Superior temporal gyrus (tissue), 1 donor: ENCODE measurements around the gene TVP23A.
"Not testable (repeated sequence)": the region's sequence is repeated elsewhere in the genome, so short reads cannot be mapped to it uniquely, and the experiment has no call there.

Experiments
- DNase-seq: peaks from one replicate; pipeline ENCODE4 v3.0.0-alpha.2; 2016; ENCODE audit errors: extremely low spot score

The TVP23A gene

DNA sequence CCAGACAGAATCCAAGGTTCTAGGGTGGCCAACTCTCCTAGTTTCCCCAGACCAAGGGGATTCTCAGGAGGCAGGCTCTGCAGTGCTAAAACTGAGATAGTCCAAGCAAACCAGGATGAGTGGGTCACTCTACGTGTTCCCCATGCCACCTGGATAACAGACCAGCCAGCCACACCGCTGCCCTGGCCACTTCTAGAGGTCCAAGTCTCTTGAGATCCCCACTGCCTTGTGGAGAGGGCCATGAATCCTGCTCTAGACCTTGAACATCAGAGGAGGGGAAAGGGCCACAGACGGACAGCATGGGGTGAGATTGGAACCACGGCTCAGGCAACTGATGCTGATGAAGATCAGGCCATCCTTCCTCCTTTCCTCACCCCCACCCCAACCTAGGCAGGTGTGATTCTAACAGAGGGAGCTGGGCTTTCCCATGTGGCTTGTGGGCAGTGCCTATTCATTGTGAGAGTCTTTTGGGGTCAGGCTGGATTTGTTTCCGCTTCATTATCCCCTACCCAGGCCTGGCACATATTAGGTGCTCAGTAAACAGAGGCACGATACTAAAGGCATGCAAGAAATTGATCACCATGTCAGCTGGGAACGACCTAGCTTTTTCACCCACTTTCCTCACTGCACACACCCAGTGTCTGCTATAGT, 16.8 kb upstream of the TVP23A start:
- no peak for DNase-seq

- no peak for DNase-seq
Observed at GRCh38 chr16:10834766-10835165, 16.2 kb upstream of the TVP23A start.

DNA sequence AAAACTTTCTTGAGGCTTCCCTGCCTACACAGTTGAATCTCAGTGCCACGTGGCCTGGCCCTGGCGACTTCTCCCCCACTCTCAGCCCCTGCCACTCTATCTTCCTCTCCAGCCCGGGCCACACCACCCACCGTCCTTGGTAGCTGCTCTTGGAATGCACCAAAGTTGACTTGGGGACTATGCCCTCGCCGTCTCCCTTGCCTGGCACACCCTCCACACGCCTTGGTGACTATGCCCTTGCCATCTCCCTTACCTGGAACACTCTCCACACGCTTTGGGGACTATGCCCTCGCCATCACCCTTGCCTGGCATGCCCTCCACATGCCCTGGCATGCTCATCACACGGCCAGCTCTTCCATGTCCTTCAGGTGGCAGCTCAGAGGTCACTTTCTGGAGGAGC, 15.5 kb upstream of the TVP23A start:
- no peak for DNase-seq

DNA sequence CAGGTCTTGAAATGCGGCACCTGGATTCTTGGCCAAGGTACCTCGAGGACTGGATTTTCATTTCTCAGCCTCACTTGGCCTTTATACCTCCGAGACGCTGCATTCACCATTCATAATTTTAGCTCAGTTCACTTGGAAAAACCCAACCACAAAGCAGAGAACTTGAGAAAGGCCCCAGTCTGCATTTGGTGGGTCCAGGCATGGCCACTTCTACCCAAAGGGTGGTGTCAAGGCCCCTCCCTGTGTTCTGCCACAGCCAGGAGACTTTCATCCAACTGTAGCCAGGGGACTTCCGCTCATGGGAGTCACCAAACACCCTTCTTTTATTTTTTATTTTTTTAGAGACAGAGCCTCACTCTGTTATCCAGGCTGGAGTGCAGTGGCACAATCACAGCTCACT, 14.7 kb upstream of the TVP23A start:
- no peak for DNase-seq

DNA sequence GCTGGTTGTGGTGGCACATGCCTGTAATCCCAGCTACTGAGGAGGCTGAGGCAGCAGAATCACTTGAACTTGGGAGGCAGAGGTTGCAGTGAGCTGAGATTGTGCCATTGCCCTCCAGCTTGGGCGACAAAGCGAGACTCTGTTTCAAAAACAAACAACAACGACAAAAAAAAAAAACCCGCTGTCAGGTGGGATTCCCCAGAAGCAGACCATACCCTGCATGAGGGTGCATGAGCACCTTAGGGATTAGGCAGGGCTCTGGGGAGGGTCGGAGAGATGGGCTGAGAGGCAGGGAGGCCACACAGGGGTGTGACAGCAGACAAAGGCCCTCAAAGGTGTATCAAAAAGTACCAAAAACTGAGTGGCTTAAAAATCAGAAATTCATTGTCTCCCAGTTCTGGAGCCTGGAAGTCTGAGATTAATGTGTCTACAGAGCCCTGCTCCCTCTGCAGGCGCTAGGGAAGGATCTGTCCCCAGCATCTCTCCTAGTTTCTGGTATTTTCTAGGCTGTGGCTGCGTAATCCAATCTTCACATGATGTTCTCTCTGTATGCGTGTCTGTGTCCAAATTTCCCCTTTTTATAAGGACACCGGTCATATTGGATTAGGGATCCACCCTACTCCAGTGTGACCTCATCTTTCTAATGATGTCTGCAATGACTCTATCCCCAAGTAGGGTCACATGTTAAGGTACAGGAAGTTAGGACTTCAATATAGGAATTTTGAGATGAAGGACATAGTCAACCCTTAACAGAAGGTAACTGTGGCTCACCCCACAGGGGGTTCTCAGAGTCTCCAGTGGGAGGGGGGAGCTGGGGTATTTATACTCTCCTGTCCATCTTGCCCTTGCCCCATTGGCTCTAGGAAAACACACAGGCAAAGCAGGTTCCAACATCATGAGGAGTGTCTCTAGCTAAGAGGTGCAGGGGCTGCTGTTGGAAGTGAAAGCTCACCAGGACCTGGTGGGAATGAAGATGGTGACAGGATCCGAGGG, 13.6 kb upstream of the TVP23A start:
- no peak for DNase-seq

GRCh38 chr16:10830240-10830639, 11.6 kb upstream of the TVP23A start:
- not testable (repeated sequence) for DNase-seq

GRCh38 chr16:10829390-10830098, 10.9 kb upstream of the TVP23A start:
- not testable (repeated sequence) for DNase-seq

DNA sequence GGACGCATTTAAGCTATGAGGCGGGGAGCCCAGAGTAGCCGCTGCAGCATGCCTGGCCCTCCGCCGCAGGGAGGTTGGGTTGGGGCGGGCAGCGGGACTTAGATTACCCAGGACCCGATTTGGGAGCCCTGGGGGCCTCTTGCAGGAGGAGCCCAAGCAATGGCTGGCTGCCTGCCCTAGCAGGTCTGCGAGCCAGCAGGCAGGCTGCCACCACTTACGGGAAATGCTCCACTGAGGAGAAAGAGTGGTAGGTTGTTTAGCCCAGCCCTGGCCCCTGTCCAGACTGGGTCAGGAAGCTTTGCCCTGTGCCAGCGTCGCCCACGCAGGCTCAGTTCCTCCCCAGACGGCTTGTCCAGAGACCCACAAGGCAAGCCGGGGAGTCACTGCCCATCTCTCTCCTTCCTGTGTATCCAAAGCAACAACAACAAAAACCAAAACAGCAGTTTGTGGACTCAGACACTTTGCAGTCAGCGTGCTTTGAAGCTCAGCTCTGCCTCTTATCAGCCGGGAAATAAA, 10.3 kb upstream of the TVP23A start:
- peak; percentile 67 for DNase-seq

GRCh38 chr16:10827691-10828341, 9.2 kb upstream of the TVP23A start:
- peak; percentile 30 for DNase-seq

- no peak for DNase-seq
Observed at GRCh38 chr16:10824111-10824893, 5.7 kb upstream of the TVP23A start.

- DNase-seq: no peak
Observed at GRCh38 chr16:10822702-10823101, 4.1 kb upstream of the TVP23A start.

GRCh38 chr16:10820546-10820945, 2.0 kb upstream of the TVP23A start:
- no peak for DNase-seq

DNA sequence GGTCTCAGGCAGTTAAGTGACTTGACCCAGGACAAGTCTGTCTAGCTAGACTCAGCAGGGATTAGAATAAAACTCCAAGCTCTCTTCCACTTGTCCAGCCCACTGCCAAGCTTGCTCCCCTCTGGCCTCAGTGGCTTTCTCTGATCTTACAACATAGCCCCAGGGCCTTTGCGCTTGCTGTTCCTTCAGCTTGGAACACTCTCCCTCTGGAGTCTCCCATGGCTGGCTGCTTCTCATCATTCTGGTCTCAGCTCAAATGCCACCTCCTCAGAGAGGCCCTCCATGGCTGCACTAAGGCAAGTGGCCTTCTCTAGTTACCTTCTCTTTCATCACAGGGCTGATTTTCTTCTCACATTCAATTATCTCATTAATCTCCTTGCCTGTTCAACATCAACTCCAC, 1.1 kb downstream of the TVP23A start:
- DNase-seq: no peak

DNA sequence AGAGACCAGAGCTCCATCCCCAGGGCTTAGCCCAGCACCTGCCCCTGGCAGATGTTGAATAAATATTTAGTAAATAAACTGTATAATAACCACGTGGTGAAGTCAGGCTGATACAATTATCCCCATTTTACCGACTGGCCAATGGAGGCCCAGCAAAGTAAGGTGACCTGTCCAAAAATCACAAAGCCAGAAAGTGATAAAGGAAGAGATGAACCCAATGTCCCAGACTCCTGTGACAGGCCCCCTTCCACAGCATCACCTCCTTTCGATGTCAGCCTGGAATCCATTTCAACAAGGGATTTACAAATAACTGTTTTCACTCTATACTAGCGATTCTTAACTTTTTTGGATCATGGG, 5.5 kb downstream of the TVP23A start:
- no peak for DNase-seq

DNA sequence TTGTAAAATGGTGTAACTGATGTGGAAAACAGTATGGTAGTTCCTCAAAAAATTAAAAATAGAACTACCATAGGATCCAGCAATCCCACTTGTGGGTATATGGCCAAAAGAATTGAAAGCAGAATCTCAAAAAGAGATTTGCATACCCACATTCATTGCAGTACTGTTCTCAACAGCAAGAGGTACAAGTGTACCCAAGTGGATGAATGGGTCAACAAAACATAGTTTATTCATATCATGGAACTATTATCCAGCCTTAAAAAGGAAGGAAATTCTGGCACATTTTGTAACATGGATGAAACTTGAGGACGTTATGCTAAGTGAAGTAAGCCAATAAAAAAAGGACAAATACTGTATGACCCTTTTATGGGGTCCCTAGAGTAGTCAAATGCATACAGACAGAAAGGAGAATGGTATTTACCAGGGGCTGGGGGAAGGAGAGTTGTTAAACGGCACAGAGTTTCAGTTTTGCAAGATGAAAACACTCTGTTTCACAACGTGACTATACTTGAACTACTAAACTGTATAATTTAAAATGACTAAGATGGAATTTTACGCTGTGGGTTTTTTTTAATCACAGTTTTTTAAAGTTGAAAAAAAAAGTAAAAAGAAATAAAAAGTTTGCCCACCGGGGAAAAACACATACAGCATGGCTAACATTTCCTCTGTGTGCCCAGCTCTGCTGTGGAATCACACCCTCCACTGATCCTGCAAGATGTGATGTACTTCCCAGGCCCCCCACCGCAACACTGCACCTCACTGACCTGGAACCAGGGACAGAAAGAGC, 6.1 kb downstream of the TVP23A start:
- DNase-seq: no peak

GRCh38 chr16:10809706-10810105, 8.9 kb downstream of the TVP23A start:
- no peak for DNase-seq

DNA sequence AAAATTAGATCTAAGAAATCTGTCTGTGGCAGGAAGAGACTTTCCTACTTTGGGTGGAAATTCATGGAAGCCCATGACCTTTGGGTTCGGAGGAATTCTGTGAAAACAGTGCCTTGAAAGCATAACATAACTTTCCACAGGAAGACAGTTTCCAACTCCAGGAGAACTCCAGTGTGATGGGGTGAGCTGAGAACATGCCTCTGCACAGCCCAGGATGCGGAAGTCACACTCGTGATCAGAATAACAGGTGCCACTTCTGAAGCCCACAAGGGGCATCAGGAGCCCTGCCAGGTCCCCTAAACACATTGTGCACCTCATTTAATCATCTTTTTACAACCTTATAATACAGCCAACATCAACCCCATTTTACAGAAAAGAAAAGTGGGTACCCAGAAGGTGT, 9.7 kb downstream of the TVP23A start:
- no peak for DNase-seq

- DNase-seq: no peak
Observed at GRCh38 chr16:10808218-10808617, 10.4 kb downstream of the TVP23A start.

DNA sequence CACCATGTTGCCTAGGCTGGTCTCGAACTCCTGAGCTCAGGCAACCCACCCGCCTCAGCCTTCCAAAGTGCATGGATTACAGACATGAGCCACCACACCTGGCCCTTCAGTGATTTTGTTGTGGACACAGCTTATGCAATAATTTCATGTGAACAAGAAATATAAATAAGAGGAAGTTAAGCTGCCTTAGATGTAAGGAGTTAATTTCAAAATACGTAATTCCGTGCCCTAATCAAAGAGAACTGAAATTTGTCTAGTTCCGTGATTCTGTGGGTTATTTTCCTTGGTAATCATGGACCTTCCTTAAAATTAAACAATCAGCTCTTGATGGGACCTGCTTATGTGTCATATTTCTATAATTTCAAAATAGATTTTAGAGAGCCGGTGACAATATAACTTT, 11.9 kb downstream of the TVP23A start:
- no peak for DNase-seq

- DNase-seq: no peak
Observed at GRCh38 chr16:10805334-10805733, 13.3 kb downstream of the TVP23A start.
